Loucy (cell line): ENCODE results near the gene ACMSD.
"Not testable (repeated sequence)": the region's sequence is repeated elsewhere in the genome, so short reads cannot be mapped to it uniquely, and the experiment has no call there.

ENCODE experiments used
- H2AFZ ChIP-seq: fragments of 200-600 bp; sonication (generic); 2 replicates; pipeline ENCODE4 v1.6.0; 2016; ENCODE audit warnings: antibody characterized with exemption, mild to moderate bottlenecking, low read length, moderate library complexity
- H3F3A ChIP-seq: fragments of 200-600 bp; 2 replicates; pipeline ENCODE4 v1.6.0; 2016; ENCODE audit warnings: antibody characterized with exemption, low read depth, mild to moderate bottlenecking
- H3K27me3 ChIP-seq: fragments of 200-600 bp; sonication (generic); 2 replicates; pipeline ENCODE4 v1.6.1; 2014; ENCODE audit warnings: low read length, mild to moderate bottlenecking; ENCODE audit not compliant: insufficient read depth, poor library complexity, severe bottlenecking
- H3K36me3 ChIP-seq: fragments of 200-600 bp; sonication (generic); 2 replicates; pipeline ENCODE4 v1.6.1; 2016; ENCODE audit warnings: low read length; ENCODE audit not compliant: insufficient read depth
- H3K4me1 ChIP-seq: fragments of 200-600 bp; sonication (generic); 2 replicates; pipeline ENCODE4 v1.5.1; 2014; ENCODE audit warnings: low read length, mild to moderate bottlenecking; ENCODE audit not compliant: insufficient read depth, poor library complexity, severe bottlenecking
- H3K4me2 ChIP-seq: fragments of 200-600 bp; sonication (generic); 2 replicates; pipeline ENCODE4 v1.6.0; 2014; ENCODE audit warnings: antibody characterized with exemption, low read length, low read depth, mild to moderate bottlenecking; ENCODE audit not compliant: poor library complexity, severe bottlenecking
- H3K4me3 ChIP-seq: fragments of 200-600 bp; sonication (generic); 2 replicates; pipeline ENCODE4 v1.5.1; 2014; ENCODE audit warnings: low read length, mild to moderate bottlenecking, mixed read lengths; ENCODE audit not compliant: poor library complexity, severe bottlenecking
- H3K79me2 ChIP-seq: fragments of 200-600 bp; sonication (generic); 2 replicates; pipeline ENCODE4 v1.6.1; 2014; ENCODE audit warnings: low read length; ENCODE audit not compliant: insufficient read depth
- H3K9ac ChIP-seq: fragments of 200-600 bp; sonication (generic); 2 replicates; pipeline ENCODE4 v1.6.0; 2014; ENCODE audit warnings: mild to moderate bottlenecking, low read depth, low read length, moderate library complexity; ENCODE audit not compliant: poor library complexity, severe bottlenecking
- H3K9me2 ChIP-seq: fragments of 200-600 bp; sonication (generic); replicated peaks from 2 replicates; pipeline ENCODE4 v1.6.1; 2016; ENCODE audit warnings: low read depth, low read length, mixed read lengths
- H3K9me3 ChIP-seq: fragments of 200-600 bp; sonication (generic); 2 replicates; pipeline ENCODE4 v1.6.1; 2014; ENCODE audit warnings: mild to moderate bottlenecking, antibody characterized with exemption, low read length, low read depth; ENCODE audit not compliant: insufficient read depth
- H4K20me1 ChIP-seq: fragments of 200-600 bp; sonication (generic); 2 replicates; pipeline ENCODE4 v1.6.0; 2014; ENCODE audit warnings: antibody characterized with exemption, low read length, mild to moderate bottlenecking; ENCODE audit not compliant: insufficient read depth, poor library complexity, severe bottlenecking
- CTCF ChIP-seq: fragments of 200-600 bp; sonication (generic); conservative IDR thresholded peaks from 2 replicates; pipeline ENCODE4 v1.5.1; 2014; ENCODE audit warnings: mild to moderate bottlenecking, antibody characterized with exemption, low read length
- EZH2phosphoT487 ChIP-seq: fragments of 200-600 bp; IDR thresholded peaks from 2 replicates; pipeline ENCODE4 v1.6.1; 2018; ENCODE audit warnings: antibody characterized with exemption, mild to moderate bottlenecking, moderate library complexity, borderline replicate concordance

ACMSD gene

GRCh38 chr2:134845028-134845427 lies 6.6 kb downstream of the ACMSD start:
- no peak overlapping the region for H3K4me2 ChIP-seq
- no peak overlapping the region for H3K9ac ChIP-seq
- H3K4me1 ChIP-seq = no peaks in the 10 kb centered on the region
- no peaks in the 10 kb centered on the region for H3F3A ChIP-seq
- H3K27me3 ChIP-seq = no peaks in the 10 kb centered on the region
- H3K9me2 ChIP-seq = no peaks in the 10 kb centered on the region
- no peaks in the 10 kb centered on the region for H3K36me3 ChIP-seq
- no peaks in the 10 kb centered on the region for H3K9me3 ChIP-seq
- no peak overlapping the region for H2AFZ ChIP-seq
- no peak overlapping the region for H3K4me3 ChIP-seq
- TF ChIP-seq EZH2phosphoT487 (no peak), CTCF (no peak)
- H4K20me1 ChIP-seq = no peaks in the 10 kb centered on the region
- no peaks in the 10 kb centered on the region for H3K79me2 ChIP-seq

GRCh38 chr2:134845719-134846118 lies 7.3 kb downstream of the ACMSD start:
- Histone ChIP-seq H3K27me3 (no peaks in the 10 kb centered on the region), H3K9me2 (no peaks in the 10 kb centered on the region), H2AFZ (no peak overlapping the region), H3K4me2 (no peak overlapping the region), H3F3A (no peaks in the 10 kb centered on the region), H3K4me1 (no peaks in the 10 kb centered on the region), H3K9ac (no peak overlapping the region), H4K20me1 (no peaks in the 10 kb centered on the region), H3K9me3 (no peaks in the 10 kb centered on the region), H3K79me2 (no peaks in the 10 kb centered on the region), H3K36me3 (no peaks in the 10 kb centered on the region), H3K4me3 (no peak overlapping the region)
- no peak for TF ChIP-seq EZH2phosphoT487
- no peak for TF ChIP-seq CTCF

GRCh38 chr2:134846213-134846612 lies 7.8 kb downstream of the ACMSD start:
- Histone ChIP-seq H3K4me2 (no peak overlapping the region), H3K79me2 (no peaks in the 10 kb centered on the region), H3K9me3 (no peaks in the 10 kb centered on the region), H3K36me3 (no peaks in the 10 kb centered on the region), H4K20me1 (no peaks in the 10 kb centered on the region), H3K27me3 (no peaks in the 10 kb centered on the region), H3K4me1 (no peaks in the 10 kb centered on the region), H3F3A (no peaks in the 10 kb centered on the region), H3K9ac (no peak overlapping the region), H2AFZ (no peak overlapping the region), H3K4me3 (no peak overlapping the region), H3K9me2 (no peaks in the 10 kb centered on the region)
- no peak for TF ChIP-seq EZH2phosphoT487
- no peak for TF ChIP-seq CTCF

GRCh38 chr2:134847582-134847981 lies 9.2 kb downstream of the ACMSD start:
- not testable (repeated sequence) for H3K27me3 ChIP-seq, H4K20me1 ChIP-seq, H3K4me1 ChIP-seq, H3K9ac ChIP-seq, H3K4me3 ChIP-seq, H3F3A ChIP-seq, H3K4me2 ChIP-seq, H3K36me3 ChIP-seq, H3K9me3 ChIP-seq, H2AFZ ChIP-seq, H3K9me2 ChIP-seq, H3K79me2 ChIP-seq
